Measurements from ENCODE around the gene PLPP1.

Gene PLPP1

GRCh38 chr5:55497712-55498111 is 37.1 kb downstream of the PLPP1 start:
- Histone ChIP-seq H3K9me3 (ENCODE audit: insufficient read depth, low read depth, low read length) (no peaks in the 10 kb centered on the region), H3K36me3 (ENCODE audit: insufficient read depth, low read depth, low read length) (no peaks in the 10 kb centered on the region), H3K4me1 (ENCODE audit: insufficient read depth, low read length) (peaks cover 15% of the 10 kb centered on the region), H3K9ac (ENCODE audit: low read depth, low read length) (no peak overlapping the region), H3K27me3 (ENCODE audit: insufficient read depth, low read length) (no peaks in the 10 kb centered on the region), H3K4me3 (ENCODE audit: low read length) (no peak overlapping the region), H3K27ac (ENCODE audit: low read length) (no peak overlapping the region)

- Histone ChIP-seq H3K9ac (ENCODE audit: low read depth, low read length) (no peak overlapping the region), H3K9me3 (ENCODE audit: insufficient read depth, low read depth, low read length) (no peaks in the 10 kb centered on the region), H3K36me3 (ENCODE audit: insufficient read depth, low read depth, low read length) (peaks cover 8% of the 10 kb centered on the region; the same call in 1 of the 2 replicates), H3K27ac (ENCODE audit: low read length) (no peak overlapping the region), H3K4me3 (ENCODE audit: low read length) (no peak overlapping the region), H3K4me1 (ENCODE audit: insufficient read depth, low read length) (peaks cover 26% of the 10 kb centered on the region), H3K27me3 (ENCODE audit: insufficient read depth, low read length) (no peaks in the 10 kb centered on the region)
Measured at GRCh38 chr5:55495216-55495615, 39.5 kb downstream of the PLPP1 start.

- H3K36me3 ChIP-seq (ENCODE audit: insufficient read depth, low read depth, low read length), result peaks cover 8% of the 10 kb centered on the region; the same call in 1 of the 2 replicates
- peaks cover 15% of the 10 kb centered on the region for H3K4me1 ChIP-seq (ENCODE audit: insufficient read depth, low read length)
- H3K4me3 ChIP-seq (ENCODE audit: low read length), result no peak overlapping the region
- peak overlapping the region; percentile 4 for H3K27ac ChIP-seq (ENCODE audit: low read length)
- H3K27me3 ChIP-seq (ENCODE audit: insufficient read depth, low read length), result no peaks in the 10 kb centered on the region
- no peak overlapping the region; the same call in 1 of the 2 replicates for H3K9ac ChIP-seq (ENCODE audit: low read depth, low read length)
- no peaks in the 10 kb centered on the region for H3K9me3 ChIP-seq (ENCODE audit: insufficient read depth, low read depth, low read length)
Measured at GRCh38 chr5:55492449-55492848, 42.3 kb downstream of the PLPP1 start.

- Histone ChIP-seq H3K4me3 (ENCODE audit: low read length) (peak overlapping the region; percentile 56; the same call in 1 of the 2 replicates), H3K9ac (ENCODE audit: low read depth, low read length) (peak overlapping the region; percentile 46; the same call in 1 of the 2 replicates), H3K9me3 (ENCODE audit: insufficient read depth, low read depth, low read length) (no peaks in the 10 kb centered on the region), H3K27ac (ENCODE audit: low read length) (peak overlapping the region; percentile 55), H3K4me1 (ENCODE audit: insufficient read depth, low read length) (peaks cover 30% of the 10 kb centered on the region; the same call in 1 of the 2 replicates), H3K36me3 (ENCODE audit: insufficient read depth, low read depth, low read length) (no peaks in the 10 kb centered on the region), H3K27me3 (ENCODE audit: insufficient read depth, low read length) (no peaks in the 10 kb centered on the region)
Measured at GRCh38 chr5:55485073-55485472, 49.7 kb downstream of the PLPP1 start.

- Histone ChIP-seq H3K9me3 (ENCODE audit: insufficient read depth, low read depth, low read length) (no peaks in the 10 kb centered on the region), H3K4me3 (ENCODE audit: low read length) (peak overlapping the region; percentile 56; the same call in 1 of the 2 replicates), H3K36me3 (ENCODE audit: insufficient read depth, low read depth, low read length) (no peaks in the 10 kb centered on the region), H3K4me1 (ENCODE audit: insufficient read depth, low read length) (peaks cover 33% of the 10 kb centered on the region; the same call in 1 of the 2 replicates), H3K9ac (ENCODE audit: low read depth, low read length) (peak overlapping the region; percentile 46; the same call in 1 of the 2 replicates), H3K27ac (ENCODE audit: low read length) (peak overlapping the region; percentile 2), H3K27me3 (ENCODE audit: insufficient read depth, low read length) (no peaks in the 10 kb centered on the region)
Measured at GRCh38 chr5:55484531-55484930, 50.2 kb downstream of the PLPP1 start.

- peak overlapping the region; percentile 56; the same call in 1 of the 2 replicates for H3K4me3 ChIP-seq (ENCODE audit: low read length)
- no peaks in the 10 kb centered on the region for H3K27me3 ChIP-seq (ENCODE audit: insufficient read depth, low read length)
- no peaks in the 10 kb centered on the region for H3K9me3 ChIP-seq (ENCODE audit: insufficient read depth, low read depth, low read length)
- peak overlapping the region; percentile 46; the same call in 1 of the 2 replicates for H3K9ac ChIP-seq (ENCODE audit: low read depth, low read length)
- no peaks in the 10 kb centered on the region for H3K36me3 ChIP-seq (ENCODE audit: insufficient read depth, low read depth, low read length)
- H3K27ac ChIP-seq (ENCODE audit: low read length), result peak overlapping the region; percentile 2
- peaks cover 33% of the 10 kb centered on the region; the same call in 1 of the 2 replicates for H3K4me1 ChIP-seq (ENCODE audit: insufficient read depth, low read length)
Measured at GRCh38 chr5:55483885-55484284, 50.9 kb downstream of the PLPP1 start.

GRCh38 chr5:55481293-55481855 is 53.4 kb downstream of the PLPP1 start:
- H3K27me3 ChIP-seq (ENCODE audit: insufficient read depth, low read length), result no peaks in the 10 kb centered on the region
- H3K9ac ChIP-seq (ENCODE audit: low read depth, low read length), result no peak overlapping the region
- peaks cover 37% of the 10 kb centered on the region; the same call in 1 of the 2 replicates for H3K4me1 ChIP-seq (ENCODE audit: insufficient read depth, low read length)
- H3K27ac ChIP-seq (ENCODE audit: low read length), result no peak overlapping the region
- H3K9me3 ChIP-seq (ENCODE audit: insufficient read depth, low read depth, low read length), result no peaks in the 10 kb centered on the region
- H3K4me3 ChIP-seq (ENCODE audit: low read length), result no peak overlapping the region
- no peaks in the 10 kb centered on the region for H3K36me3 ChIP-seq (ENCODE audit: insufficient read depth, low read depth, low read length)

GRCh38 chr5:55480781-55481180 is 54.0 kb downstream of the PLPP1 start:
- H3K27ac ChIP-seq (ENCODE audit: low read length), result no peak overlapping the region
- H3K9me3 ChIP-seq (ENCODE audit: insufficient read depth, low read depth, low read length), result no peaks in the 10 kb centered on the region
- H3K4me1 ChIP-seq (ENCODE audit: insufficient read depth, low read length), result peaks cover 34% of the 10 kb centered on the region; the same call in 1 of the 2 replicates
- H3K36me3 ChIP-seq (ENCODE audit: insufficient read depth, low read depth, low read length), result no peaks in the 10 kb centered on the region
- H3K4me3 ChIP-seq (ENCODE audit: low read length), result no peak overlapping the region
- no peaks in the 10 kb centered on the region for H3K27me3 ChIP-seq (ENCODE audit: insufficient read depth, low read length)
- H3K9ac ChIP-seq (ENCODE audit: low read depth, low read length), result no peak overlapping the region

GRCh38 chr5:55472642-55473041 is 62.1 kb downstream of the PLPP1 start:
- no peaks in the 10 kb centered on the region for H3K27me3 ChIP-seq (ENCODE audit: insufficient read depth, low read length)
- H3K4me1 ChIP-seq (ENCODE audit: insufficient read depth, low read length), result peaks cover 4% of the 10 kb centered on the region; the same call in 1 of the 2 replicates
- no peak overlapping the region for H3K4me3 ChIP-seq (ENCODE audit: low read length)
- H3K36me3 ChIP-seq (ENCODE audit: insufficient read depth, low read depth, low read length), result peaks cover 6% of the 10 kb centered on the region
- H3K27ac ChIP-seq (ENCODE audit: low read length), result no peak overlapping the region
- H3K9ac ChIP-seq (ENCODE audit: low read depth, low read length), result no peak overlapping the region
- H3K9me3 ChIP-seq (ENCODE audit: insufficient read depth, low read depth, low read length), result no peaks in the 10 kb centered on the region

GRCh38 chr5:55471468-55471867 is 63.3 kb downstream of the PLPP1 start:
- no peaks in the 10 kb centered on the region; the same call in 1 of the 2 replicates for H3K4me1 ChIP-seq (ENCODE audit: insufficient read depth, low read length)
- H3K9me3 ChIP-seq (ENCODE audit: insufficient read depth, low read depth, low read length), result no peaks in the 10 kb centered on the region
- H3K36me3 ChIP-seq (ENCODE audit: insufficient read depth, low read depth, low read length), result peaks cover 17% of the 10 kb centered on the region
- H3K9ac ChIP-seq (ENCODE audit: low read depth, low read length), result no peak overlapping the region
- no peaks in the 10 kb centered on the region for H3K27me3 ChIP-seq (ENCODE audit: insufficient read depth, low read length)
- no peak overlapping the region for H3K27ac ChIP-seq (ENCODE audit: low read length)
- H3K4me3 ChIP-seq (ENCODE audit: low read length), result no peak overlapping the region

- no peak overlapping the region for H3K9ac ChIP-seq (ENCODE audit: low read depth, low read length)
- H3K27me3 ChIP-seq (ENCODE audit: insufficient read depth, low read length), result no peaks in the 10 kb centered on the region
- H3K4me1 ChIP-seq (ENCODE audit: insufficient read depth, low read length), result no peaks in the 10 kb centered on the region; the same call in 1 of the 2 replicates
- H3K27ac ChIP-seq (ENCODE audit: low read length), result no peak overlapping the region
- H3K4me3 ChIP-seq (ENCODE audit: low read length), result no peak overlapping the region
- H3K9me3 ChIP-seq (ENCODE audit: insufficient read depth, low read depth, low read length), result no peaks in the 10 kb centered on the region
- peaks cover 28% of the 10 kb centered on the region for H3K36me3 ChIP-seq (ENCODE audit: insufficient read depth, low read depth, low read length)
Measured at GRCh38 chr5:55470282-55470681, 64.5 kb downstream of the PLPP1 start.

GRCh38 chr5:55469839-55470238 is 64.9 kb downstream of the PLPP1 start:
- Histone ChIP-seq H3K27ac (ENCODE audit: low read length) (no peak overlapping the region), H3K9me3 (ENCODE audit: insufficient read depth, low read depth, low read length) (no peaks in the 10 kb centered on the region), H3K9ac (ENCODE audit: low read depth, low read length) (no peak overlapping the region), H3K27me3 (ENCODE audit: insufficient read depth, low read length) (no peaks in the 10 kb centered on the region), H3K4me1 (ENCODE audit: insufficient read depth, low read length) (no peaks in the 10 kb centered on the region), H3K36me3 (ENCODE audit: insufficient read depth, low read depth, low read length) (peaks cover 30% of the 10 kb centered on the region), H3K4me3 (ENCODE audit: low read length) (no peak overlapping the region)
